HL-60/S4 treated with phorbol 12-myristate 13-acetate at 8.2 ng/mL for 4 days and 3 days (cell line): ENCODE results near the gene GPR158.
"Not testable (repeated sequence)": the region's sequence is repeated elsewhere in the genome, so short reads cannot be mapped to it uniquely, and the experiment has no call there.

Experiments
- in situ Hi-C: fragments of 300-500 bp; cut with MboI; formaldehyde crosslinking; loops from 2 replicates; pipeline ENCODE4 v1.15.0; 2022; ENCODE audit warnings: low sequenced_read_pairs

GPR158 gene

DNA sequence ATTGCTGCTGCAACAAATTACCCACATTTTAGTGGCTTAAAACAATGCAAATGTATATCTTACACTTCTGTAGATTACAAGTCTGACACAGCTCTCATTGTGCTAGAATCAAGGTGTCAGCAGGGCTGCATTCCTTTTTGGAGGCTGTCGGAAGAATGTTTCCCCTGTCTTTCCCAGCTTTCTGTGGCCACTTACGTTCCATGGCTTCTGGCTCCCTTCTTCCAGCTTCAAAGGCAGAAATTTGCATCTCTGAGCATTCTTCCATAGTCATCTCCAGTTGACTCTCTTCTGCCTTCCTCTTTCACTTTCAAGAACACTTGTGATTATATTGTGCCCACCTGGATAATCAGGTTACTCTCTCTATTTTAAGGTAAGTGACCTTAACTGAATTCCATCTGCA, 125.3 kb downstream of the GPR158 start:
- in situ Hi-C loops, result no loop called here

DNA sequence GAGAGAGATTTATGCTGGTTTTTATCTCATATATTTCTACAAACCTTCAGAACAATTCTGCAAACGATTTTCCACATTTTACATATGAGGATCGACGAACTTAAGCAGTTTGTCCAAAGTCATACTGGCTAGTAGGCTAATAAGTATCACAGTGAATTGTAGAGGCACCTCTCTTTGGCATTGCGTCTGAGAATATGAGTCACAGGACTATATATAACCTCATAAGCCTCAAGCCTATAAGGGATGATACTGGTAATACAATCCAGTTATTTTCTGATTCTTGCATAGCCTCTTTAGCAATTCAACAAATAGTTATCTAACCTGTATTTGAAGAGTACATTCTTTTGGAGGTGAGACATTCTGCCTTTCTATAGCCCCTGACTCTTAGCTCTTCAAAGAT, 129.8 kb downstream of the GPR158 start:
- in situ Hi-C loops, result no loop called here

DNA sequence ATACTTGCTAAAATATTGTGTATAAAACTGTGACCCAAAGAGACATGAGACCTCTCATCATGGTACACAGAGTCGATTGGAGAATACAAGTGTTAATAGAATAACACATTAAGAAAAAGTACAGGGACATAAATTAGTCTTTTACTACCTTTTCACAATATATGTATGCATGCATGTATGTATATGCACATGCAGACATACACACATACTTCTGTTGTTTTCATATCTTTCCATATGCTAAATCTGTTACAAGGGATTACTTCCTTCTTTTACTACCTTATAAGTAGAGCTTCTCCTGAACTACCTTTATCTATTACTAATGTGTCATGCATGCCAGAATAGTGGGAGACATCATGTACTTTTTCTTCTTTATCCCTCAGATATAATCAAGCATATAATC, 131.6 kb downstream of the GPR158 start:
- in situ Hi-C loops, result no loop called here

DNA sequence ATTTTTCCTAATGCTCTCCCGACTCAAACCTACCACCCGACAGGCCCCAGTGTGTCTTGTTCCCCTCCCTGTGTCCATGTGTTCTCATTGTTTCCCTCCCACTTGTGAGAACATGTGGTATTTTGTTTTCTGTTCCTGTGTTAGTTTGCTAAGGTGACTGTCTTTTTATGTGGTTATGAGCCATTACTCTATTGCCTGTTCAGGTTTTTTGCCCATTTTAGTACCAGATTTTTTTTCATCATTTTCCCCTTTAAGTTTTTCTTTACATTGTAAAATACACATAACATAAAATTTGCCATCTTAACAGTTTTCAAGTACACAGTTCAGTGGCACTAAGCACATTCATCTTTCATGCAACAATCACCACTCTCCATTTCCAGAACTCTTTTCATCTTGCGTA, 133.5 kb downstream of the GPR158 start:
- in situ Hi-C loops, result no loop called here

DNA sequence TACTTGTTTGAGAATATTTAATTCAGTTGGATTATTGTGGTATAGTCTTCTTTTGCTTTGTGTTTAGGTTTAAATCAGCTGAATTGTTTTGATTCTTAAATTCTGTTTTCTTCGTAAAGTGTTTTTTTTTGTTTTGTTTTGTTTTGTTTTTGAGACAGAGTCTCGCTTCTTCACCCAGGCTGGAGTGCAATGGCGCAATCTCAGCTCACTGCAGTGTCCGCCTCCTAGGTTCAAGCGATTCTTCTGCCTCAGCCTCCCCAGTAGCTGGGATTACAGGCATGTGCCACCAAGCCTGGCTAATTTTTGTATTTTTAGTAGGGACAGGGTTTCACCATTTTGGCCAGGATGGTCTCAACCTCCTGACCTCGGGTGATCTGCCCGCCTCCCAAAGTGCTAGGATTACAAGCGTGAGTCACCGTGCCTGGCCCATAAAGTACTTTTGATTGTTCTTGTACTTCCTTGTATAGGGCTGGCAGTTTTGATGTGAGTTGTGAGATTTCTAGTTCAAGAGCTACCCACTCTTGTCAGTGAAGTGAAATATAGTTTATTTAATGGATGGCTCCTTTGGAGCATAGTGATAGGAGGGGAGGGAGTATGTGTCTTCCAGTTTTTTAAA, 142.9 kb downstream of the GPR158 start:
- in situ Hi-C loops, result not testable (repeated sequence)

DNA sequence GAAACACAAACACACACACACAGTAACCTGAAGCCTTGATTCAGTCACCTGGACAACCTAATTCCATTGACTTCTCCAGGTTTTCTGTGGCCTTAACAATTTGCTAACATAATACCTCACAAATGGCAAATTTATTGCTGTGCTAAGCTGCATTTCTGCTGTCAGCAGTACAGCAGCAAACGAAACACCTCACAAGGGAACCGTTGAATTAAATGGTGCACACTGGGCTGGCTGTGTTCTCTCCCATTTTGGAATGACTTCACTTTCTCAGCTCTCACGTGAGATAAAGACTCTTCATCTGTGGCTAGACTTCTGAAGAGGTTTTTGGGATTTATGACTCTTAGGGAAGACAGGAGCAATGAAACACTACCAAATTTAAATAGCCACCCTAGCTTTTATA, 152.5 kb downstream of the GPR158 start:
- in situ Hi-C loops, result no loop called here

DNA sequence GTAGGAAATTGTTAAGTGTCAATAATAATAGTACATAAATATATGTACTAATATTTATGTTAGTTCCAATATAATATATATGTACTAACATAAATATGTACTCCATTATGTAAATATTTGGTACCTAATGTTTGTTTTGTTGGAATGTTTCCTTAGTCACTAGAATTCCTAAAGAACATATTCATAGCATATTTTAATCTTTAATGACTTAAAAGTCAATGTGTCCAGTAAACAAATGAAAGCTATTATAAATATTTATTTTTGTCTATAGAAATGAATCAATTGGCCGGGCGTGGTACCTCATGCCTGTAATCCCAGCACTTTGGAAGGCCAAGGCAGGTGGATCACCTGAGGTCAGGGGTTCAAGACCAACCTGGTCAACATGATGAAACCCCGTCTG, 153.6 kb downstream of the GPR158 start:
- in situ Hi-C loops, result no loop called here

DNA sequence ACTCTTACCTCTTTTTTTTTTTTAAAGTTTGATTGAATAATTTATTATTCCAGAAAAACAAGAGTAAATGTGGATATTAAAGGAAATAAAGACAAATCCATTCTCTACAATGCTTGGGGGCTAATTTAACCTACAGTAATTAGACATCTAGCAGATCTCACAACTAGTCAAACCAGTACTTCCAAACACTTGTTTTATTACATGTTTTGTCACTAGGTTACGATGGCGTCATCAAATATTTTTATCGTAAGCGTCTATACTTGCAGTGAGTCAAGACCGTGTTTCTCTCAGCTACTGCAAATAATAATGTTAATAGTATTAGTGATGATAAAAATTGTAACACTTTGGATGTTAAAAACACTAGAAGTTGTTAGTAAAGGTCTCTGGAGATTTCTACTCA, 154.8 kb downstream of the GPR158 start:
- in situ Hi-C loops, result not testable (repeated sequence)

DNA sequence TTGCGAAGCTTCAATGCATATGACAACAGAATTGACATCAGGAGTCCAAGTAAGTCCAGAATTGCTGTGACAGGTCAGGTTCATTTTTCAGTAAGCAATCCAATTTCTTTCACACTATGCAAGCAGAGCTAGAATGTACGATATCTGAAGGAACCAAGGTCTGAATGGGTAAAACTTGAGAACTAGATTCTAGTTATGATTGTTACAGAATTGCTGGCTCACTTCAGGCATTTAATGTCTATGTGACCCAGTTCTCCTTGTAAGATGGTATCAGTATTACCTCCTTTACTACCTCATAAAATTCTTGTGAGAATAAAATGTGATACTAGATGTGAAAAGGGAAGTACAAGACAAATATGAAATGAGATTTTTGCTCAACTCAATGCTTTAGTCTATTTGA, 159.6 kb downstream of the GPR158 start:
- in situ Hi-C loops, result no loop called here

DNA sequence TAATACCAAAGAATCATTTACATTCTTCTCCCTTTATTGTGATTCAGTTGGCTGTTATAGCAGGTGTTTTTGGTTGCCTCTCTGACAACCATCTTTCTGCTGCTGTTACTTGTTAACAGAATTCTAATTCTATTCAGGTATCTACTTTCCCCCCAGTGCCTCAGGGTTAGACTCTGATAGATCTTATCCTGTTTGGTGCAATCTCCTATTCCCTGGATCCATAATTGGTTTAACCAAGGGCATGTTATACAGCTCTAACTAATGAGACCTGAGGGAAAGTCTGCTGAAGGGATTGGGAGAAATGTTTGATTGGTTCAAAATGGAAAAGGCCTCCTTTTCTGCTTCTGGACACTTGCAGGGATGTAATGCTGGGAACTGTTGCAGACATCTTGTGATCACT, 161.5 kb downstream of the GPR158 start:
- in situ Hi-C loops, result no loop called here

DNA sequence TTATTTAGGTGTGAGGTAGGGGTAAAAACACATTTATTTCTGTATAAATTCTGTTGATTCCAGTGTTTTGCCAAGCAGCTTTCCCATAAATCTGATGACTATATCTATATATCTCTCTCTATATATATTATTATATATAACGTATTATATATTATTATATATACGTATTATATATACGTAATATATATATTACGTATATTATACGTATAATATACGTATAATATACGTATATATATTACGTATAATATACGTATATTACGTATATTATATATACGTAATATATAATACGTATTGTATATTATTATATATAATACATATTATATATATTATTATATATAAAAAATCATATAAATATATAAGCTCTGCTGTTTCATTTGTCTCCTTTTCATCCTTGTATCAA, 163.5 kb downstream of the GPR158 start:
- in situ Hi-C loops, result no loop called here

DNA sequence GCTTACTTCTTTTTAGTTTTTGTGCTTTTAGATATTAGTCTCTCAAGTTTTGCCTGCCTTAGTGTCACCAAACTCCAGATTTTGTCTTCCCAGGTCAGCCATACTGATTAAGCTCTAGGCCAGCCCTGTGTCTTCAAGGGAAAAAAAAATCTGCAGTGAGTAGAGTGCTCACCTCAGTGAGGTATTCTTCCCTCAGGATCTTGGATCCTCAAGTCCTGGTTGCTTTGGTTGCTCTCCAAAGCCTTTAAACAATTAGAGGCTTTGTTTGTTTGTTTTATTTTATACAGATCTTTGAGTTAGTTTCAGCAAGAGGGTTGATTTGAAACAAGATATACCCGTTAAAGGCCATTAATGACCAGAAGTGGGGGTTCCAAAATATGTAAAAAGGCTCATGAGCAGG, 165.2 kb downstream of the GPR158 start:
- in situ Hi-C loops, result no loop called here

DNA sequence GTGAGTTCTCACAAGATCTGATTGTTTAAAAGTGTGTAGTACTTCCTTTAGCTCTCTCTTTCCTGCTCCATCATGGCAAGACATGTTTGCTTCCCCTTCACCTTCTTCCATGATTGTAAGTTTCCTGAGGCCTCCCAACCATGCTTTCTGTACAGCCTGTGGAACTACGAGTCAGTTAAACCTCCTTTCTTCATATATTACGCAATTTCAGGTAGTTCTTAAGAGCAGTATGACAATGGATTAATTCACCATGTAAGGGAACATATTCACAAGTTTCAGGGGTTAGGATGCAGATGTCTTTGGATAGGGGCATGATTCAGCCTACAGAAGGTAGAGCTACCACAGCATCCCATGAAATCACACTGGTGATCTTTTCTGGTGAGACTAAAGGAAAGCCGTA, 174.7 kb downstream of the GPR158 start:
- in situ Hi-C loops, result no loop called here

DNA sequence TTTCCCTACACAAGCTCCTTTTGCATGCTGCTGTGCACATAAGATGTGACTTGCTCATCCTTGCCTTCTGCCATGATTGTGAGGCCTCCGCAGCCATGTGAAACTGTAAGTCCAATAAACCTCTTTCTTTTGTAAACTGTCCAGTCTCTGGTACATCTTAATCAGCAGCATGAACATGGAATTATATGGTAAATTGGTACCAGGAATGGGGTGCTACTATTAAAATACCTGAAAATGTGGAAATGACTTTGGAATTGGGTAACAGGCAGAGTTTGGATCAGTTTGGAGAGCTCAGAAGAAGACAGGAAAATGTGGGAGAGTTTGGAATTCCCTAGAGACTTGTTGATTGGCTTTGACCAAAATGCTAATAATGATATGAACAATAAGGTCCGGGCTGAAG, 181.8 kb downstream of the GPR158 start:
- in situ Hi-C loops, result no loop called here

DNA sequence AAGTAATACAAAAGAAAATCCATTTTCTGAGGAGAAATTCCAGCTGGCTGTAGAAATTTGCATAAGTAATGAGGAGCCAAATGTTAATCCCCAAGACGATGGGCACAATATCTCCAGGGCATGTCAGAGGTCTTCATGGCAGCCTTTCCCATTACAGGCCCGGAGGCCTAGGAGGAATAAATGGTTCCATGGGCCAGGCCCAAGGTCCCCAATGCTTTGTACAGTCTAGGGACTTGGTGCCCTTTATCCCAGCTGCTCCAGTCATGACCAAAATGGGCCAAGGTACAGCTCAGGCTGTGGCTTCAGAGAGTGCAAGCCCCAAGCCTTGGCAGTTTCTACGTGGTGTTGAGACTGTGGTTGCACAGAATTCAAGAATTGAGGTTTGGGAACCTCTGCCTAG, 182.5 kb downstream of the GPR158 start:
- in situ Hi-C loops, result no loop called here

DNA sequence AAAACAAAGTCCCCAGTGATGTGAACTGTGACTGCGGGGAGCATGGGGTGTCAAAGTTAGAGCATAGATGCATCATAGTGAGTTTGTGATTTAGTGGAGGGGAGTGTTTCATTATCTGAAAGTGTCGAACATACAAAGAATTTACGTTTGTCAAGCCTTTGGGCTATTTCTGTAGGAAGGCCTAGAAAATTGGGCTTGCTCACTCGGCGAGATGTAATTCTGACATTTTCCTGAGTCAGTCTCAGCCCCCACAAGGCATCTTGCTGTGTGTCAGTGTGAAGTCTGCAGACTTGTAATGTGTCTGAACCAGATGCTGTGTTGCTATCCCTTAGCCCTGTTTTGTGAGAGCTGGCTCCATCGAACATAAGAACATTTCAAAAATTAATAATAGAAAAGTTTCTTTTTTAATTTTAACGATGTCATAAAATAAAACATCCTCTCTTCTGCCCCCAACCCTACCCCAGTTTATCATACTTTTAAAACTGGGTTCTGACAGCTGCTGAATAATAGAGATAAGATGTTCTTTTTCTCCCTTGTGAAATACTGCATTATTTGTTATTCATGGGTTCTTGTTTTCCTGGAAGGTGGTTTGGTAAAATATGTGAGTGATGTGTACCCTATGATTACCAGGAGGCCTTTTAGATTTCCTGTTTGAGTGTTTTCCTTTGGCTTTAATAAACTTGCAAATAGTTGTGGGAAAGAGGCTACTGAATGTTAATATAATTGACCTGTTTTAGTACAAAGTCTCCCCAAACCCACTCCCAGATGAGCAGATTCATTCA, 207.4 kb downstream of the GPR158 start:
- in situ Hi-C loops, result no loop called here

DNA sequence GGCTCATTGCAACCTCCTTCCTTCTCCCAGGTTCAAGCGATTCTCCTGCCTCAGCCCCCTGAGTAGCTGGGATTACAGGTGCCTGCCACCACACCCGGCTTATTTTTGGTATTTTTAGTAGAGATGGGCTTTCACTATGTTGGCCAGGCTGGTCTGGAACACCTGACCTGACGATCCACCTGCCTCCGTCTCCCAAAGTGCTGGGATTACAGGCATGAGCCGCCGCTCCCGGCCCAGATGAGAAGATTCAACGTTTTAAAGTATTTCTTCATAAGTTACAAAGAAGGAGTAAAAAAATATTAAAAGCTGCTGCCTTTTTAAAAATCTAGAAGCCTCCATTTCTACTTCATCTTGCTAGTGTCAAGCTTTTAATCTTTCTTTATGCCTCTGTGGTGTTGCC, 208.1 kb downstream of the GPR158 start:
- in situ Hi-C loops, result not testable (repeated sequence)

DNA sequence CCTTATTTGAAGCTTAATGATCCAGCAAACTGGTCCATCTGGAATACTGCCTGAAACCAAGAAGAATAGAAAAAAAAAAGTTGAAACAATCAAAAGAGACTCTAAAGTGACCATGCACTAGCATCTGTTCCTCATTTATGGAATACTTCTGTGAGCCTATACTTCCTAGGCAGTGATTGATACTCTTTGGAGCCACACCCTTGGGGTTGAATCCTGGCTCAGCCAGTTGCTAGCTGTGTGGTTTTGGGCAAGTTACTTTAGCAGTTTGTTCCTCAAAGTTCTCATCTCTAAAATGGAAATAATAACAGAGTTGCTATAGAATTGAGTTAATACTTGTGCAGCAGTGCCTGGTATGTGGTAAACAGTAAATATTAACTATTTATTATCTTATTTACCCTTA, 208.9 kb downstream of the GPR158 start:
- in situ Hi-C loops, result no loop called here

DNA sequence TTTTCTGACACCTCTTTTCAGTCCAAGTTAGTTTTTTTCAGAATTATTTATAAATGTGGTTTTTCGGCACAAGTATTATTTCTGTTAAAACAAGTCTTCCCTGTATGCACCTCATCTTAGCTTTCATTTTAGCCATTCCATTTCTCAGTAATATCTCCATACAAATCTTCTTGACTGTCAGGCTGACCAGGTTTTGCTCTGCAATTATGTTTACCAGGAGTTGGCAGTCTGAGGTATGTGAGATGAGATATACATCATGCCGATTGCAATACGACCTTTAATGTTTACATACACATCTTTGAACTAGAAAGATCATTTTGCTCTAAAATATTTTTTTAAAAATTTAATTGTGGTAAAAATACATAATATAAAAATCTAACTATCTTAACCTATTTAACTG, 209.8 kb downstream of the GPR158 start:
- in situ Hi-C loops, result no loop called here

DNA sequence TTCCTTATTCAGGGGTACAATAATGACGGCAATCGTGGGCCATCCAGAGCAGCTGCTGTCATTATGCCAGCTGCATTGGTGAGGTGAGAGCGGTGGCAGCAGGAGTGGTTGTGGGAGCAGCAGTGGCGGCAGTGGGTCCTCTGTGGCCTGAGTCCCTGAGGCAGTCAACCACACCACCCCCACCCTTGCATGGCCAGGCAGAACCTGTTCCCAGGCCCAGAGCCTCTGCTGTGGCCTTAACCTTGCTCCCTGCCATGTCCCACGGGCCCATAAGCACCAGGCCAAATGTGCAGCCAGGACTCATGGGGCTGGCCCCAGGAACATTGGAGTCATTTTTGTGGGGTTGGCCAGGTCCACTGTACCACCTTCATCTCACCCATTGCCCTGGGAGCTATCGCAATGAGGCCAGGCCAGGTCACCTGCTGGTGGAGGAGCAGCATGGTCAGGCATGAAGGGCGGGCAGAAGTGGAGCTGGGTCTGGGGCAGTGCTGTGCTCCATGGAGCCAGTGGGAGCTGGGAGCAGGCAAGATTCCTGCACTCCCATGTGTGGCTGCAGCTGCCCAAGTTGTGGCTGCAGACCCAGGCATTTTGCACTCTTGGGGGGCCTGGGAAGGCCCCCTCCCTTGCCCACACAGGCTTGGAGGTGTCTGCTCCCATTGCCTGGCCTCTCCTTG, 213.5 kb downstream of the GPR158 start:
- in situ Hi-C loops, result no loop called here

DNA sequence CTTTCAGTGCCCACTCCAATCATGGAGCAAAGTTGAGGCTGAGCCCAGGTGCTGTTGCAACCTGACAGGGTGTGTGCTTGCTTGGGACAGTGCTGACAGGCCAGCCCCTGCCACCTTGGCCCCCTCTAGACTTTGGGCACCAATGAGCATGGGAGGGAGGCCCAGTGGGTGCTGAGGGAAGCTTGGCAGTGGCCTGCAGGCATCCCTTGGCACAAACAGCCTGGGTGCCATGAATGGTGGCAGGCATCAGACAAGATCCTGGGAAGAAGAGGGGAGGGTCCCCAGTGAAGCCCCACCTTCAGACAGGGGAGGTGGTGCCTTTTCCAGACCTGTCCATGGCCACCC, 214.0 kb downstream of the GPR158 start:
- in situ Hi-C loops, result no loop called here

DNA sequence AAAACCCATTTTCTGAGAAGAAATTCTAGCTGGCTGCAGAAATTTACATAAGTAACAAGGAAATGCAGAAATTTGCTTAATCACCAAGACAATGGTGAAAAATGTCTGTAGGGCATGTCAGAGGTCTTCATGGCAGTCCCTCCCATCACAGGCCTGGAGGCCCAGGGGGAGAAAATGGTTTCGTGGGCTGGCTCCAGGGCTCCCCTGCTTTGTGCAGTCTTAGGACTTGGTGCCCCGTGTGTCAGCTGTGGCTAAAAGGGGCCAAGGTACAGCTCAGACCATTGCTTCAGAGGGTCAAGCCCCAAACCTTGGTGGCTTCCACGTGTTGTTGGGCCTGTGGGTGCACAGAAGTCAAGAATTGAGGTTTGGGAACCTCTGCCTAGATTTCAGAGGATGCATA, 215.9 kb downstream of the GPR158 start:
- in situ Hi-C loops, result no loop called here
